ENCODE results near the gene AVPI1.

Gene AVPI1

DNA sequence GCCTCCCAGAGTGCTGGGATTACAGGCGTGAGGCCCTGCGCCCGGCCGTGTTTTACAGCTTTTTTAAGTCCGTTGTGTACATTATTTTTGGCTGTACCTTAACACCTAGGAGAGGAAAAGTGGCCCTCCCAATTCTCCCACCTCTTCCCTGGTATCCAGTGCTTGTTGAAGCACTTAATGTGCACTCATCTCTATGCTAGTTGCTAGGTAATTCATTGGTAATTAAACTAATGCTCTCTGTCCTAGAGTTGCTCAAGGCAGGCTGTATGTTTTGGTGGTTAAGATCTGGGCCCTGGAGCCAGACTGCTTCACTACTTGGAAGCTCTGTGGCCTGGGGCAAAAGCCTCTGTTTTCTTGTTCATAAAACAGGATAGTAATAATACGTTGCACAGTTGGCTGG, 19.6 kb downstream of the AVPI1 start:
- POLR2A ChIA-PET = no interaction called here
- H3K4me1 ChIP-seq (ENCODE audit: control insufficient read depth, insufficient read depth, low read length) = no peaks in the 10 kb centered on the region
- no peak overlapping the region for H3K4me3 ChIP-seq (ENCODE audit: low read depth, low read length)
- H3K27ac ChIP-seq (ENCODE audit: extremely low read depth, low read depth, low read length) = no peak overlapping the region
- CTCF ChIA-PET = interaction anchor here (1.8 to 5.0 kb wide), 2 partner anchors 9 to 42 kb away, joined by 10 to 31 read pairs; no protein-coding TSS in a partner anchor
- peaks cover 45 to 73% of the 10 kb centered on the region in 2 experiments for H3K36me3 ChIP-seq (ENCODE audit: control insufficient read depth in 2 of 2, insufficient read depth in 1 of 2, low read length in 2 of 2)
- no peaks in the 10 kb centered on the region for H3K9me3 ChIP-seq (ENCODE audit: control insufficient read depth, insufficient read depth, low read depth, low read length)
- TF ChIP-seq HOXA7 (CRISPR knock-in tag; IDR thresholded peaks at IDR 0.05; ENCODE audit: borderline replicate concordance) (no peak), ZNF274 (IDR thresholded peaks at IDR 0.05; ENCODE audit: low read length) (no peak), ZNF274 (tag by site-specific recombination; IDR thresholded peaks at IDR 0.05; ENCODE audit: borderline replicate concordance) (no peak), IKZF3 (tag by site-specific recombination; IDR thresholded peaks at IDR 0.05) (no peak), ZNF701 (tag by site-specific recombination; IDR thresholded peaks at IDR 0.05) (no peak)

DNA sequence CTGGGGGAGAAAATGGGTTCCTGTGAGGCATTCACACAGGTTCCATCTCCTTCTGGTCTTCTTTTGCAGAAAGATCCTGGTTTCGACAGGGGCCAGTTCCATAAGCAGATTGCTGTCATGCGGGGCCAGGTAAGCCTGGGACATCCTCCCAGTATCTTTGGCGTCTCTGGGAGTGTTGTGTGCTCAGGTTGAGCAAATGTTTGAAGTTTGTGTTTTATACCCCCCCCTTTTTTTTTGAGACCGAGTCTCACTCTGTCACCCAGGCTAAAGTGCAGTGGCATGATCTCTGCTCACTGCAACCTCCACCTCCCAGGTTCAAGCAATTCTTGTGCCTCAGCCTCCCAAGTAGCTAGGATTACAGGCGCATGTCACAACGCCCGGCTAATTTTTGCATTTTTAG, 20.0 kb downstream of the AVPI1 start:
- no peak for TF ChIP-seq ZNF529 (tag by site-specific recombination; IDR thresholded peaks at IDR 0.05; ENCODE audit: insufficient replicate concordance)
- TF ChIP-seq ZFP37 (tag by site-specific recombination; IDR thresholded peaks at IDR 0.05) = no peak
- no peak for TF ChIP-seq AEBP2 (tag by site-specific recombination; IDR thresholded peaks at IDR 0.05; ENCODE audit: borderline replicate concordance)
- no peak for TF ChIP-seq TRIM28 (IDR thresholded peaks at IDR 0.05; ENCODE audit: borderline replicate concordance, low read length)
- no peak for TF ChIP-seq KLF17 (tag by site-specific recombination; IDR thresholded peaks at IDR 0.05)
- no peak for TF ChIP-seq ZNF366 (tag by site-specific recombination; conservative IDR thresholded peaks at IDR 0.05)
- TF ChIP-seq SETDB1 (IDR thresholded peaks at IDR 0.05; ENCODE audit: insufficient read length, low read length) = no peak
- TF ChIP-seq ZNF792 (tag by site-specific recombination; IDR thresholded peaks at IDR 0.05) = no peak
- no peak for TF ChIP-seq ZNF76 (tag by site-specific recombination; IDR thresholded peaks at IDR 0.05; ENCODE audit: borderline replicate concordance, low read depth)
- no peak for TF ChIP-seq ZNF473 (tag by site-specific recombination; IDR thresholded peaks at IDR 0.05)
- TF ChIP-seq, protein P1, sequence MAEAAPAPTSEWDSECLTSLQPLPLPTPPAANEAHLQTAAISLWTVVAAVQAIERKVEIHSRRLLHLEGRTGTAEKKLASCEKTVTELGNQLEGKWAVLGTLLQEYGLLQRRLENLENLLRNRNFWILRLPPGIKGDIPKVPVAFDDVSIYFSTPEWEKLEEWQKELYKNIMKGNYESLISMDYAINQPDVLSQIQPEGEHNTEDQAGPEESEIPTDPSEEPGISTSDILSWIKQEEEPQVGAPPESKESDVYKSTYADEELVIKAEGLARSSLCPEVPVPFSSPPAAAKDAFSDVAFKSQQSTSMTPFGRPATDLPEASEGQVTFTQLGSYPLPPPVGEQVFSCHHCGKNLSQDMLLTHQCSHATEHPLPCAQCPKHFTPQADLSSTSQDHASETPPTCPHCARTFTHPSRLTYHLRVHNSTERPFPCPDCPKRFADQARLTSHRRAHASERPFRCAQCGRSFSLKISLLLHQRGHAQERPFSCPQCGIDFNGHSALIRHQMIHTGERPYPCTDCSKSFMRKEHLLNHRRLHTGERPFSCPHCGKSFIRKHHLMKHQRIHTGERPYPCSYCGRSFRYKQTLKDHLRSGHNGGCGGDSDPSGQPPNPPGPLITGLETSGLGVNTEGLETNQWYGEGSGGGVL (tag by site-specific recombination; IDR thresholded peaks at IDR 0.05) = no peak
- TF ChIP-seq KLF10 (tag by site-specific recombination; IDR thresholded peaks at IDR 0.05) = no peak
- TF ChIP-seq ZNF114 (tag by site-specific recombination; IDR thresholded peaks at IDR 0.05) = no peak
- no peak for TF ChIP-seq ZNF223 (tag by site-specific recombination; IDR thresholded peaks at IDR 0.05)
- TF ChIP-seq ZNF48 (tag by site-specific recombination; IDR thresholded peaks at IDR 0.05) = no peak
- no peak for TF ChIP-seq ZFP69B (tag by site-specific recombination; IDR thresholded peaks at IDR 0.05)
- no peak for TF ChIP-seq SP3 (tag by site-specific recombination; IDR thresholded peaks at IDR 0.05)
- no peak for TF ChIP-seq SP7 (tag by site-specific recombination; IDR thresholded peaks at IDR 0.05)
- TF ChIP-seq, protein P2, sequence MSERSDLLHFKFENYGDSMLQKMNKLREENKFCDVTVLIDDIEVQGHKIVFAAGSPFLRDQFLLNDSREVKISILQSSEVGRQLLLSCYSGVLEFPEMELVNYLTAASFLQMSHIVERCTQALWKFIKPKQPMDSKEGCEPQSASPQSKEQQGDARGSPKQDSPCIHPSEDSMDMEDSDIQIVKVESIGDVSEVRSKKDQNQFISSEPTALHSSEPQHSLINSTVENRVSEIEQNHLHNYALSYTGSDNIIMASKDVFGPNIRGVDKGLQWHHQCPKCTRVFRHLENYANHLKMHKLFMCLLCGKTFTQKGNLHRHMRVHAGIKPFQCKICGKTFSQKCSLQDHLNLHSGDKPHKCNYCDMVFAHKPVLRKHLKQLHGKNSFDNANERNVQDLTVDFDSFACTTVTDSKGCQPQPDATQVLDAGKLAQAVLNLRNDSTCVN (tag by site-specific recombination; optimal IDR thresholded peaks at IDR 0.05) = no peak
- H3K4me3 ChIP-seq (ENCODE audit: low read depth, low read length) = no peak overlapping the region
- peaks cover 46 to 78% of the 10 kb centered on the region in 2 experiments for H3K36me3 ChIP-seq (ENCODE audit: control insufficient read depth in 2 of 2, insufficient read depth in 1 of 2, low read length in 2 of 2)
- no peak overlapping the region for H3K27ac ChIP-seq (ENCODE audit: extremely low read depth, low read depth, low read length)
- H3K4me1 ChIP-seq (ENCODE audit: control insufficient read depth, insufficient read depth, low read length) = no peaks in the 10 kb centered on the region
- POLR2A ChIA-PET = no interaction called here
- CTCF ChIA-PET = interaction anchor here (1.8 to 5.0 kb wide), 2 partner anchors 9 to 42 kb away, joined by 10 to 31 read pairs; no protein-coding TSS in a partner anchor
- no peaks in the 10 kb centered on the region for H3K9me3 ChIP-seq (ENCODE audit: control insufficient read depth, insufficient read depth, low read depth, low read length)

Measured in HEK293 (cell line).